K562 (cell line): ENCODE measurements around the gene ANKEF1.

Experiments used
- ETV5 ChIP-seq: sonication (generic); formaldehyde crosslinking; IDR thresholded peaks from 2 replicates; pipeline ENCODE4 v1.4.0; 2020; ENCODE audit warnings: low read depth, mild to moderate bottlenecking, missing genetic modification reagents
- FOXA3 ChIP-seq, 2 experiments: fragments of 450-650 bp in 1 of 2; sonication (generic) in 1 of 2; formaldehyde crosslinking; IDR thresholded peaks in 1 of 2; conservative IDR thresholded peaks in 1 of 2; 2 replicates each; pipeline versions ENCODE4 v1.4.0 to v1.8.0; 2020 to 2022; ENCODE audit warnings: mild to moderate bottlenecking in 2 of 2, missing genetic modification reagents in 1 of 2
- MXI1 ChIP-seq: IDR thresholded peaks from 2 replicates; pipeline ENCODE4 v1.6.1; 2011; ENCODE audit warnings: low read depth, mild to moderate bottlenecking, improper control_type of control experiment, low read length
- YY1 ChIP-seq, 3 experiments: IDR thresholded peaks; 2 replicates each; pipeline ENCODE4 v1.6.1; 2011; ENCODE audit warnings: low read length in 2 of 3, mild to moderate bottlenecking in 2 of 3, moderate library complexity in 2 of 3, borderline replicate concordance in 1 of 3, control low read depth in 1 of 3, low read depth in 1 of 3; ENCODE audit not compliant: insufficient read depth in 3 of 3, insufficient replicate concordance in 2 of 3, control insufficient read depth in 1 of 3, insufficient read length in 1 of 3; ENCODE audit errors: extremely low read depth in 1 of 3
- TF ChIP-seq, protein P1 (sequence below): fragments of 450-650 bp; formaldehyde crosslinking; IDR thresholded peaks from 2 replicates; pipeline ENCODE4 v1.4.0; 2020; ENCODE audit warnings: mild to moderate bottlenecking, moderate library complexity

- no peak for TF ChIP-seq FOXA3 (CRISPR knock-in tag; conservative IDR thresholded peaks at IDR 0.05 in 1 of 2, IDR thresholded peaks at IDR 0.05 in 1 of 2)
- TF ChIP-seq MXI1 = no peak
- no peak for TF ChIP-seq ETV5 (CRISPR knock-in tag)
- no peak for TF ChIP-seq YY1 (IDR thresholded peaks at IDR 0.05; ENCODE audit: borderline replicate concordance in 1 of 3, control insufficient read depth in 1 of 3, extremely low read depth in 1 of 3, insufficient read depth in 3 of 3, insufficient read length in 1 of 3, insufficient replicate concordance in 2 of 3, low read depth in 1 of 3, low read length in 2 of 3)
- TF ChIP-seq, protein P1, sequence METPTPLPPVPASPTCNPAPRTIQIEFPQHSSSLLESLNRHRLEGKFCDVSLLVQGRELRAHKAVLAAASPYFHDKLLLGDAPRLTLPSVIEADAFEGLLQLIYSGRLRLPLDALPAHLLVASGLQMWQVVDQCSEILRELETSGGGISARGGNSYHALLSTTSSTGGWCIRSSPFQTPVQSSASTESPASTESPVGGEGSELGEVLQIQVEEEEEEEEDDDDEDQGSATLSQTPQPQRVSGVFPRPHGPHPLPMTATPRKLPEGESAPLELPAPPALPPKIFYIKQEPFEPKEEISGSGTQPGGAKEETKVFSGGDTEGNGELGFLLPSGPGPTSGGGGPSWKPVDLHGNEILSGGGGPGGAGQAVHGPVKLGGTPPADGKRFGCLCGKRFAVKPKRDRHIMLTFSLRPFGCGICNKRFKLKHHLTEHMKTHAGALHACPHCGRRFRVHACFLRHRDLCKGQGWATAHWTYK (CRISPR knock-in tag) = no peak
Measured at GRCh38 chr20:10059006-10059405, 24.2 kb downstream of the ANKEF1 start.
